Immature natural killer cell (primary cell): ENCODE measurements around the gene SYF2. TPM values are rescaled to one million over a fixed set of nuclear protein-coding genes. Genes with fewer than 3 reads are reported as not detected.
"Not testable (repeated sequence)": the region's sequence is repeated elsewhere in the genome, so short reads cannot be mapped to it uniquely, and the experiment has no call there.

Experiments used
- DNase-seq, 3 donors: peaks; one replicate each; pipeline ENCODE4 v3.0.0; 2022; ENCODE audit warnings: mixed read lengths in 1 of 3
- H3K27ac Mint-ChIP-seq, 6 donors: one replicate each; pipeline ENCODE4 v1.8.0; 2020; ENCODE audit warnings: mixed read lengths in 6 of 6, mild to moderate bottlenecking in 5 of 6, inconsistent platforms in 4 of 6, moderate library complexity in 3 of 6
- H3K27me3 Mint-ChIP-seq, 3 donors: one replicate each; pipeline ENCODE4 v1.8.0; 2020 to 2021; ENCODE audit warnings: low read depth in 3 of 3, mild to moderate bottlenecking in 3 of 3, mixed read lengths in 3 of 3, moderate library complexity in 3 of 3, inconsistent platforms in 1 of 3
- H3K36me3 Mint-ChIP-seq, 3 donors: one replicate each; pipeline ENCODE4 v1.8.0; 2020; ENCODE audit warnings: mixed read lengths in 3 of 3, inconsistent platforms in 2 of 3, mild to moderate bottlenecking in 2 of 3
- H3K4me1 Mint-ChIP-seq, 2 donors: one replicate each; pipeline ENCODE4 v1.8.0; 2020; ENCODE audit warnings: inconsistent platforms in 2 of 2, mild to moderate bottlenecking in 2 of 2, mixed read lengths in 2 of 2, moderate library complexity in 1 of 2
- H3K4me3 Mint-ChIP-seq, 5 donors: one replicate each; pipeline ENCODE4 v1.8.0; 2020; ENCODE audit warnings: mild to moderate bottlenecking in 5 of 5, mixed read lengths in 5 of 5, inconsistent platforms in 3 of 5, moderate library complexity in 3 of 5
- H3K9me3 Mint-ChIP-seq, 6 donors: one replicate each; pipeline ENCODE4 v1.8.0; 2020; ENCODE audit warnings: mild to moderate bottlenecking in 6 of 6, mixed read lengths in 6 of 6, inconsistent platforms in 4 of 6, moderate library complexity in 3 of 6
- polyA plus RNA-seq, 3 donors: library from polyadenylated mRNA; unstranded; fragments of 300-500 nt; fragmentation: Illumina TruSeq; gene quantifications; one replicate each; pipeline ENCODE4 v1.2.3, GENCODE V29; 2021

The SYF2 gene
- polyA plus RNA-seq, 3 donors from 2014 or later = 65.6 to 82.8 (median 75.9) TPM

DNA sequence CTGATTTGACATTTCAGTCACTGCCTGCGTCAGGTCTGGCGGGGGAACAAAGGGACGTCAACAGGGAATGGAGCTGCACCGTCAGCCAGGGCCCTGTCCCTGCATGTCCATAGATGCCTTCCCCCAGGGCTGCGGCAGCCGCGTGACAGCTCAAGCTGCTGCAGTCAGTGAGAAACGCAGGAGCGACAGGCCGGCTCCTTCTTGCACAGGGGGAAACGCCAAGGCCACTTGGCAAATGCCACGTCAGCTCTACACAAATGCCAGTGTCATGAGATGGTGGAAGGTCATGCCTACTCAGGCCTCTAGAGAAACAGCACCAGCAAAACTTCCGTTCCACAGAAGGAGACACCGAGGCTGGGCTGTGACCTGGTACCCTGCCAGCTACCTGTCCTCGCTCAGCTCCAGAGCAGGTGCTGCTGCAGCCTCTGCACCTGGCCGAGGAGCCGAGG, 37.7 kb downstream of the SYF2 start:
- no peak overlapping the region for H3K4me3 Mint-ChIP-seq
- H3K27ac Mint-ChIP-seq = no peak overlapping the region
- no peak for DNase-seq
- no peaks in the 10 kb centered on the region for H3K9me3 Mint-ChIP-seq
- no peaks in the 10 kb centered on the region for H3K36me3 Mint-ChIP-seq
- peaks cover 0 to 3% (median 1%) of the 10 kb centered on the region in 3 donors for H3K27me3 Mint-ChIP-seq
- peaks cover 13 to 18% of the 10 kb centered on the region in 2 donors for H3K4me1 Mint-ChIP-seq

DNA sequence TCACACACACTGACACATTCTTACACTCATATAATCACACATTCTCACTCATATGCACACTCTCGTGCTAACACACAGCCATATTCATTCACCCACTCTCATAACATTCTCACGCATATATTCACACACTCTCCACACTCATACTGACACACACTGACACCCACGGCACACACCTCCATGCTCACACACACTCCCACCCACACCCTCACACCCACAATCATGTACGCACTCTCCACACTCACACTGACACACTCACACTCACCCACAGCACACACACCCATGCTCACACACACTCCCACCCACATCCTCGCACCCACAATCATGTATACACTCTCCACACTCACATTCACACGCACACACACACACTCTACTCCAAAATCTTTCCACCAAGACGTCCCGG, 38.2 kb downstream of the SYF2 start:
- Mint-ChIP-seq H3K27ac (peak overlapping the region in 4 of 6 donors; percentile 0 to 83 (median 42)), H3K4me3 (no peak overlapping the region), H3K27me3 (peaks cover 0 to 3% (median 1%) of the 10 kb centered on the region in 3 donors), H3K36me3 (no peaks in the 10 kb centered on the region), H3K4me1 (peaks cover 13 to 18% of the 10 kb centered on the region in 2 donors), H3K9me3 (no peaks in the 10 kb centered on the region)
- no peak for DNase-seq

DNA sequence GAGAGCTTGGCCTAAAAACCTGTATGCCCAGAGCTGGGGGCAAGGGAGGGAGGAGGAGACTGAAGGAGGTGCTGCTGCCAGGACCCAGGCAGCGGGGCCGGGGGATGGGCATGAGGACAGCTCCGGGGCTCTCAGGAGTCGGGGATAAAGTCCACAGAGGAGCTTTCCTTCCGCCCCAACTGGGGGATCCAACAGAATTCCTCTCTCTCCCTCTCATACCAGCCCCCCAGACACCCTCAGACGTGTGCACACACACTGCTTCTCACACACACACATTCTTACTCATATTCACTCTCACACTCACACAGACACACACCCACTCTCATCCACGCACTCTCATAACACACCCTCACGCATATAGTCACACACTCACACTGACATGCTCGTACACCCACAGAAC, 39.1 kb downstream of the SYF2 start:
- Mint-ChIP-seq H3K9me3 (no peaks in the 10 kb centered on the region), H3K4me1 (peaks cover 10 to 12% of the 10 kb centered on the region in 2 donors), H3K36me3 (no peaks in the 10 kb centered on the region), H3K4me3 (no peak overlapping the region), H3K27ac (peak overlapping the region in 1 of 6 donors; percentile 12), H3K27me3 (peaks cover 0 to 1% (median 0%) of the 10 kb centered on the region in 3 donors)
- no peak for DNase-seq

DNA sequence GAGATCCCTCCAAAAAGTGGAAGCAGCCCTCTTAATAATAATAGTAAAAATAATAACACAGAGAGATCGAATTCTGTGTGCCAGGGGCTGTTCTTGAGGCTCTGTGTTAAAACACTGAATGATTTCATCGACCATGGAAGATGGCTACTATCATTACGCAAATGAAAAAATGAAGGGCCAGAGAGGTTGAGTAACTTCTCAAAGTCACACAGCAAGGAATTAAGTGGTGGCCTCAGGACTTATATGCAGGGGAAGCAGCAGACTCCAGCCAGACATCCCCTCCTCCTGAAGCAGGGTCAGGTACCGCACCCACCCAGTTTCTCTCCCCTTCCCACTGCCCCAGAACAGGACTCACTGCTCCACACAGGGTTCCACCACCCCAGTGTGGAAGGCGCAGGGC, 40.1 kb downstream of the SYF2 start:
- Mint-ChIP-seq H3K4me1 (peaks cover 7 to 9% of the 10 kb centered on the region in 2 donors), H3K36me3 (no peaks in the 10 kb centered on the region), H3K27ac (no peak overlapping the region), H3K9me3 (no peaks in the 10 kb centered on the region), H3K27me3 (peaks cover 0 to 1% (median 0%) of the 10 kb centered on the region in 3 donors), H3K4me3 (no peak overlapping the region)
- no peak for DNase-seq

DNA sequence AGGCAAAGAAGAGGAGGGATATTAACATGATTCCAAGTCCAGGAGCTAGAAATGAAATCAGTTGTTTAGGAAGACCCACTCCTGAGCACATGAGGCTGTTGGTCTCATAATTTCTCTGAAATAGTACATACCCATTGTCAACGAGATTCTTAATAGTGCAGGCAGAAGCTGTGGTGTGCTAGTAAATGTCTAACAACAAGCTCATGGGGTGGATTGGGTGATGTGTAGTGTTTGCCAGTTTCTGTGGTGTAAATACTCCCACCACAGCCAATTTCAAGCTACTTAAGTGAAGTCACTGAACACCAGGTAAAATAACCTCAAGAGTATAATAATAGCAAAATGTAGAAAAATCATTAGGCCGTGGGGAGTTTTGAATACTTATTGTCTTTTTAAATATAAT, 42.0 kb downstream of the SYF2 start:
- Mint-ChIP-seq H3K36me3 (no peaks in the 10 kb centered on the region), H3K9me3 (no peaks in the 10 kb centered on the region), H3K27ac (no peak overlapping the region), H3K27me3 (no peaks in the 10 kb centered on the region), H3K4me3 (no peak overlapping the region), H3K4me1 (peaks cover 10 to 15% of the 10 kb centered on the region in 2 donors)
- DNase-seq = no peak

DNA sequence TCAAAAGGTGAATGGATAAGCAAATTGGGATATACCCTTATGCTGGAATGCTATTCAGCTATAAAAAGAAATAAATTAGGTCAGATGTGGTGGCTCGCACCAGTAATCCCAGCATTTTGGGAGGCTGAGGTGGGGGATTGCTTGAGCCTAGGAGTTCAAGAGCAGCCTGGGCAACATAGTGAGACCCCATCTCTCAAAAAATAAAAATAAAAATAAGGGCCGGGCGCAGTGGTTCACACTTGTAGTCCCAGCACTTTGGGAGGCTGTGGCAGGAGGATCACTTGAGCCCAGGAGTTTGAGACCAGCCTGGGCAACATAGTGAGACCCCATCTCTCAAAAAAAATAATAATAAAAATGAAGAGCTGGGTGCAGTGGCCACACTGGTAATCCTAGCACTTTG, 44.4 kb downstream of the SYF2 start:
- H3K27ac Mint-ChIP-seq, H3K9me3 Mint-ChIP-seq, H3K4me3 Mint-ChIP-seq, H3K4me1 Mint-ChIP-seq, DNase-seq, H3K36me3 Mint-ChIP-seq, H3K27me3 Mint-ChIP-seq: not testable (repeated sequence)

DNA sequence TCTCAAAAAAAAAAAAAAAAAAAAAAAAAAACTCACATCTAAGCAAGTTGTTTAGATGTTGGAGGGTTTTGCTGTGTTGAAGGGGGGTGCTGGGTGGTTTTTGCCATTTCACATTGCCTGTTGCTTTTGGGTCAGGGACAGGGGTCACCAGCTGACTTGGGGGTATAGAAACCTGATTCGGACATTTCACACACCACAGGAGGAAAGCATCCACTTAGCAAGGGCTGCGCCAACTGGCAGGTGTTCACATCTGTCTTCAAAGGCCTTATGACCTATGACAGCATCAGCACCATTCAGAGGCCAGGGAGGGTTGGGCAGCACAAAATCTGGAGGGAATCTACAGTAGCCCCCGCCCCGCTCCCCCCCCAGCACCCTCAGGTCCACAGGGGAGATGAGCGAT, 45.2 kb downstream of the SYF2 start:
- Mint-ChIP-seq H3K27me3 (peaks cover 0 to 2% (median 0%) of the 10 kb centered on the region in 3 donors), H3K4me3 (no peak overlapping the region), H3K4me1 (peaks cover 3 to 6% of the 10 kb centered on the region in 2 donors), H3K9me3 (no peaks in the 10 kb centered on the region), H3K27ac (no peak overlapping the region), H3K36me3 (no peaks in the 10 kb centered on the region)
- no peak for DNase-seq

DNA sequence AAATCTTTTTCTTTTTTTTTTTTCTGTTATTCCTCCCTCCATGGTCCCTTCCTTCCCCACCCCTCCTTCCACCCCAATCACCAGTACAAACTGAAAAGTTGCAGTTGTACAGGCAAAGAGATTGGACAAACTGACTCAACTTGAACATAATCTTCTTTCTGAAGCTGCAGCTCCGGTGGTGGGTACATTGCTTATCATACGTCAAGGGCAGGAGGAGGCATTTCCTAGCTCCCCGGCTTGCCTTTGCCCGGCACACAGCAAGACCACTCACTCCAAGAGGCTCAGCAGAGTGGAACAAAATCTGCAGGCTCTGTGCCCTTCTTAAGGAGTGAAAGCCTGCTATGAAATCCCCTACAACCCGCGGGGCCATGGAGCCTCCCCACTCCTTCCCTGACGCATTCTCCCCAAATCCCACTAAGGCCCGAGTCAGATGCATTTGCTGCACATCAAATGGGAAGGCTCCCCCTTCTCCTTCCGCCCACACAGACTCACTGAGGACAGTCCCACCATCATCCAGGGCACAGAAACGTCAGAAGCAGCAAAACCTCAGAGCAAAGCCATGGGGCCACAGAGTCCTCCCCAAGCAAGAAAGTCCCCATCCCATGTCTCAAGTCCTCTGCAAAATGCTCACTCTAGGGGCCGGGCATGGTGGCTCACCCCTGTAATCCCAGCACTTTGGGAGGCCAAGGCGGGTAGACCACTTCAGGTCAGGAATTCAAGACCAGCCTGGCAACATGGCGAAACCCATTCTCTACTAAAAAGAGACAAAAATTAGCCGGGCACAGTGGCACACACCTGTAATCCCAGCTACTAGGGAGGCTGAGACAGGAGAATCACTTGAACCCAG, 45.9 kb downstream of the SYF2 start:
- no peaks in the 10 kb centered on the region for H3K36me3 Mint-ChIP-seq
- H3K27me3 Mint-ChIP-seq = peaks cover 0 to 2% (median 0%) of the 10 kb centered on the region in 3 donors
- DNase-seq = no peak
- H3K9me3 Mint-ChIP-seq = no peaks in the 10 kb centered on the region
- H3K4me3 Mint-ChIP-seq = no peak overlapping the region
- peak overlapping the region in 1 of 6 donors; percentile 12 for H3K27ac Mint-ChIP-seq
- peaks cover 3 to 6% of the 10 kb centered on the region in 2 donors for H3K4me1 Mint-ChIP-seq

DNA sequence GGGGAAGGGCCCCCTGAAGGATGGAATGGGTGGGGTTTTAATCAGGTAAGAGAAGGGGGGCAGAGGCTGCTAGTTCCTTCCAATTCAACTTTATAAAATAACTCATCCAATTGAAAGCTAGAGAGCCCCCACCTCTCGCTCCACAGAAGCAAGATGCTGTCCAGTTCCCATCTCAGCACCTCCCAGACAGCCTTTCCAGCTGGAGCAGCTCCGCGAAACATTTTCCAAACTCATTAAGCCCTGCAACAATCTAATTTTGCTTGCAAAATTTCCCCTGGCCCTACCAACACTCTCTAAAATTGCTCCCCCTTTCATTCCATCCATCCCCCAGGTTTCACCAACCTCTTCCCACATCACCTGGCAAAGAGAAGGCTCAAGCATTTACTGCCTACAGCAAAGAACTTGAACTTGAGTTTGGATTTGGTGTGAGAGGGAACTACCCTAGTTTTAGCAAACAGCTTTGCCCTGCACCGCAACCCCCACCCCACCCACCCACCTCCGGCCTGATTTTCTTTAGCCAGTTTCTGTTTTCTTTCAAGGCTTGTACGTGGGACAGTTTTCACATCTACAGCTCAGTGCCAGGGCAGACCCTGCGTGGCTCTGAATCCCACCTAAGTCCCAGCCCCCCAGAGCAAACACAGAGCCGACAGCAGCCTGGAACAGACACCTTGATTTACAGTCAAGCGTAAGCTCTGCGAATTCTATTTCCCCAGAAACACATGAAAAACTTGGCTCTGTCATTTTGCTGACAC, 46.7 kb downstream of the SYF2 start:
- Mint-ChIP-seq H3K27me3 (peaks cover 0 to 3% (median 0%) of the 10 kb centered on the region in 3 donors), H3K9me3 (no peaks in the 10 kb centered on the region), H3K36me3 (no peaks in the 10 kb centered on the region), H3K4me3 (no peak overlapping the region), H3K27ac (peak overlapping the region in 1 of 6 donors; percentile 12), H3K4me1 (peaks cover 3 to 6% of the 10 kb centered on the region in 2 donors)
- DNase-seq = no peak

DNA sequence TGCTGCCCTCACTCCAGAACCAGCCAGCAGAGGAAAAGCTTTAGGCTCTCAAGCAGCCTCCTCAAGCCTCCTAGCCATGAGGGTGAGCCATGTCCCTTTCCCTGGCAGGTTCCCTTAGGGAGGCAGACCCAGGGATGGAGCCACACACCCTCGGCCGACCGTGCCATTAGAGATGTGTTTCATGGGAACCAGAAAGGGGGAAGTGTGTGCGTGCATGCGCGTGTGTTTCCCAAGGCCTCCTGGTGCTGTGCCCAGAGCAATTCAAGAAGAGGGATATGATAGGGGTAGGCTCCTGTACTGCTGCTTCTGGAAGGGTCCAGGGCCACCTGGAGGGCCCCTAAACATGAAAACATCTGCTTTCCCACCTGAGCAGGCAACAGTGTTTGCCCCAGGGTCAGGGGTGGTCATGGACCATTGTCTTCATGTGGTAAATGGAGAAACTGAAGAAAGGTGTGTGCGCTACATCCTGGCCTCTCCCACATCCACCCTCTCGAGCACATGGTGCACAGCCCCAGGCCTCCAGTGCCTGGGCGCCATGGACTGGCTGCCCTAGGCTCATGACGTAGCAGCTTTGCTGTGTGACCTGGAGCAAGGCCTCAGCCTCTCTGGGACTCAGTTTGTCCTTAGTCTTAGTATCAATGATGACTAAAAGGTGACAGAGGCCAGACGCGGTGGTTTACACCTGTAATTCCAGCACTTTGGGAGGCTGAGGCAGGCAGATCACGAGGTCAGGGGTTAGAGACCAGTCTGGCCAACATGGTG, 48.1 kb downstream of the SYF2 start:
- Mint-ChIP-seq H3K27ac (no peak overlapping the region), H3K36me3 (no peaks in the 10 kb centered on the region), H3K4me3 (no peak overlapping the region), H3K27me3 (peaks cover 0 to 3% (median 0%) of the 10 kb centered on the region in 3 donors), H3K4me1 (peaks cover 3 to 6% of the 10 kb centered on the region in 2 donors), H3K9me3 (no peaks in the 10 kb centered on the region)
- no peak for DNase-seq

DNA sequence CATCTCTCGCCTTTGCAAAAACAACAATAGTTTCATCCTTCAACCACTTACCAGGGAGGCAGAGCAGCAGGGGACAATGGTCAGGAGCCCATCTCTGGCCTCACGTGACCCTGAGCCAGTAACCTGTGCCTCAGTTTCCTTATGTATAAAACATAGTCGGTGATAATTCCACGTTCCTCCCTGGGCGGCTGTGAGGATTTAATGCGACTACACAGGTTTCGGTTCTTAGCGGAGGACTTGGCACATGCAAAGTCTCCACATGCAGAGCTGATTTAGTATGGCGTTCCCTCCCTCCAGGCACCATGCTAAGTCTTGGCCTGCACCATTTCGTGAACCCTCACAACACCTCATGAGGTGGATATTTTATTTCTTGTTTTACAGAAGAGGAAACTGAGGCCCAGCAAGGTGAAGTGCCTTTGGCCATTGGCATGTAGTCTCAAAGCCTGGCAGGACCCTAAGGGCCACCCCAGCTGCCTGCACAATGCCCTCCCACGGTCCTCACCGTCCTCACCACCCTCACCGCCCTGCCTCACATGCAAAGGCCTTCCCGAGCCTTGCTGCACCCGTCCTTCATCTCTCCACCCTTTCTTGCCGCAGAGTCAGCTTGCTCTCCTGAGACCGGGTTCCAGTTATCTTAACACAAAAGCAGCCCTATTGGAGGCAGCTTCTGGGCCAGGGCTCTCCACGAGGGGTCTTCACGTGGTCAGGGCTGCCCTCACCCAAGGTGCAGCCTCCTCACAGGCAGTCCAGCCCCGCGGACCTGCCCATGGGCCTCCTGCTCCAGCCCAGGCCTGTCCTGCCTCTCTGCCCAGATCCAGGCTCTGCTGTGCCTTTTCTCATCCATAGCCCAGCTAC, 48.9 kb downstream of the SYF2 start:
- Mint-ChIP-seq H3K4me1 (peaks cover 3 to 6% of the 10 kb centered on the region in 2 donors), H3K9me3 (no peaks in the 10 kb centered on the region), H3K27ac (no peak overlapping the region), H3K4me3 (no peak overlapping the region), H3K36me3 (no peaks in the 10 kb centered on the region), H3K27me3 (peaks cover 0 to 3% (median 0%) of the 10 kb centered on the region in 3 donors)
- DNase-seq = no peak

DNA sequence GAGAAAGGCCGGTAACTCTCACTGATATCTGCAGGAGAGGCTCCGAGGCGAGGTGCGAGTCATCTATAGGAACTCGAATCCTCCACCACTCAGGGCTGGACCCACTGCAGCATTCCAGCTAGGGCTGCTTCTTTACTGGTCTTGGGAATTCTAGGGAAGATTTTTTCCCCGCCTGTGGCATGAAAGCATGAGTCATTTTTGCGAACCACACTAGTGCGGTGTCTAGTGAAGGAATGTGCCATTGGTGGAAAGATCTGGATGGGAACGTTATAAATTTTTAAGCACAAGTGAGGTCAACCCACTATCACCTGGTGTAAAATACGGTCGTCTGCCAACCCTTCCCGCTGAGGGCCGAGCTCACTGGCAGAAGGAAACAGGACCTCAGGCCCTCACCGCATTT, 49.7 kb downstream of the SYF2 start:
- Mint-ChIP-seq H3K36me3 (no peaks in the 10 kb centered on the region), H3K4me1 (peaks cover 3 to 6% of the 10 kb centered on the region in 2 donors), H3K27ac (no peak overlapping the region), H3K27me3 (peaks cover 0 to 3% (median 0%) of the 10 kb centered on the region in 3 donors), H3K9me3 (no peaks in the 10 kb centered on the region), H3K4me3 (no peak overlapping the region)
- DNase-seq = no peak

DNA sequence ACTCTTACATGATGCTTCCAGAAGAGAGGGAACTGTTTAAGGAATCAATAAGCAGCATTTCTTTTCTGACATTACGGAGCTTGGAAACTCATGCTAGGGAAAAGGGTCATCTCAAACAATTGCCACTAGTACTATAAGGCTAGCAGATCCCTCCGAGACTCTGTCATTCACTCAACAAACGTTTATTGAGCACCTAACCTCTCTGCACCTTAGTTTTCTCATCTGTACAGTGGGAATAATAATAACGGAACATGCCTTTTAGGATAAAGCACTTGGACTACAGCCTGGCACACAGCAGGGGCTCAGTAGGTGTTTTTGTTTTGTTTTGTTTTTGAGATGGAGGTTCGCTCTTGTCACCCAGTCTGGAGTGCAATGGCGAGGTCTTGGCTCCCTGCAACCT, 51.3 kb downstream of the SYF2 start:
- Mint-ChIP-seq H3K27me3 (peaks cover 0 to 3% (median 0%) of the 10 kb centered on the region in 3 donors), H3K36me3 (peaks cover 0 to 3% (median 0%) of the 10 kb centered on the region in 3 donors)
- no peak for DNase-seq

More for the DNA sequence above, 51.3 kb downstream of the SYF2 start:
- Mint-ChIP-seq H3K27ac (no peak overlapping the region), H3K9me3 (no peaks in the 10 kb centered on the region), H3K4me3 (no peak overlapping the region), H3K4me1 (peaks cover 2 to 3% of the 10 kb centered on the region in 2 donors)
